H1 (cell line): ENCODE data around the gene THAP11. TPM values are rescaled to one million over a fixed set of nuclear protein-coding genes. Genes with fewer than 3 reads are reported as not detected.

Source experiments
- CTCF ChIA-PET: fragments of 300-600 bp; sonication (Branson Sonifier 250); formaldehyde crosslinking; loops from one replicate; lab custom pipeline; 2021; ENCODE audit not compliant: partially characterized antibody; lab: Charles Lee
- POLR2A ChIA-PET: fragments of 300-600 bp; sonication (Branson Sonifier 250); formaldehyde crosslinking; loops from one replicate; lab custom pipeline; 2021; ENCODE audit warnings: inconsistent platforms; ENCODE audit not compliant: partially characterized antibody; lab: Charles Lee
- DNase-seq, 2 experiments: peaks; one replicate each; pipeline versions ENCODE4 v3.0.0 to v3.0.0-alpha.2; 2010 to 2022; ENCODE audit warnings: low spot score in 2 of 2, low read depth in 1 of 2, mixed read lengths in 1 of 2
- FAIRE-seq: peaks from 2 replicates; lab custom pipeline; 2011; peaks lifted over from hg19 to GRCh38; lab: Jason Lieb, UNC
- H2AFZ ChIP-seq: 2 replicates; pipeline ENCODE4 v1.8.1; 2012; ENCODE audit warnings: low read length, inconsistent platforms
- H2AK5ac ChIP-seq: 2 replicates; pipeline ENCODE4 v1.6.1; 2013; ENCODE audit warnings: low read depth, low read length
- H2BK120ac ChIP-seq: replicated peaks from 2 replicates; pipeline ENCODE3; 2013; ENCODE audit warnings: low read depth, low read length, inconsistent platforms
- H2BK12ac ChIP-seq: 2 replicates; pipeline ENCODE4 v1.6.1; 2013; ENCODE audit warnings: low read depth, low read length
- H2BK15ac ChIP-seq: 2 replicates; pipeline ENCODE4 v1.6.1; 2013; ENCODE audit warnings: low read length
- H2BK20ac ChIP-seq: 2 replicates; pipeline ENCODE4 v1.6.1; 2013; ENCODE audit warnings: low read length
- H2BK5ac ChIP-seq: 2 replicates; pipeline ENCODE4 v1.6.1; 2013; ENCODE audit warnings: low read depth, low read length
- H3K14ac ChIP-seq: 2 replicates; pipeline ENCODE4 v1.6.1; 2013; ENCODE audit warnings: inconsistent platforms; ENCODE audit not compliant: insufficient read length
- H3K18ac ChIP-seq: 2 replicates; pipeline ENCODE4 v1.6.1; 2013; ENCODE audit warnings: low read length; ENCODE audit errors: extremely low read depth
- H3K23ac ChIP-seq: 2 replicates; pipeline ENCODE4 v1.6.1; 2013; ENCODE audit warnings: inconsistent platforms; ENCODE audit not compliant: insufficient read length
- H3K23me2 ChIP-seq: 2 replicates; pipeline ENCODE4 v1.6.1; 2013; ENCODE audit warnings: low read depth, low read length
- H3K27ac ChIP-seq: 2 replicates; pipeline ENCODE4 v1.6.1; 2011; ENCODE audit warnings: low read depth, low read length, inconsistent platforms
- H3K27me3 ChIP-seq, 4 experiments: replicated peaks in 1 of 4; 1 replicate in 1 of 4; 2 replicates in 3 of 4; pipeline versions ENCODE4 v1.6.1 to v1.8.1; 2011 to 2013; ENCODE audit warnings: low read length in 3 of 4, mild to moderate bottlenecking in 3 of 4, inconsistent platforms in 2 of 4, mixed read lengths in 2 of 4, moderate library complexity in 1 of 4; ENCODE audit not compliant: control insufficient read depth in 3 of 4, insufficient read depth in 3 of 4; ENCODE audit errors: extremely low read depth in 1 of 4
- H3K36me3 ChIP-seq, 4 experiments: 2 replicates each; pipeline versions ENCODE4 v1.6.1 to v1.8.1; 2011 to 2013; ENCODE audit warnings: mild to moderate bottlenecking in 4 of 4, low read length in 3 of 4, moderate library complexity in 2 of 4, control low read depth in 1 of 4, inconsistent platforms in 1 of 4; ENCODE audit not compliant: insufficient read depth in 4 of 4, control insufficient read depth in 2 of 4
- H3K4ac ChIP-seq: replicated peaks from 2 replicates; pipeline ENCODE3; 2013; ENCODE audit warnings: low read length, low read depth, mixed read lengths, inconsistent platforms; ENCODE audit not compliant: insufficient read length
- H3K4me1 ChIP-seq, 4 experiments: replicated peaks in 1 of 4; 1 replicate in 1 of 4; 2 replicates in 3 of 4; pipeline versions ENCODE4 v1.6.1 to v1.8.1; 2011 to 2013; ENCODE audit warnings: low read length in 3 of 4, inconsistent platforms in 2 of 4, mixed read lengths in 1 of 4; ENCODE audit not compliant: insufficient read depth in 4 of 4, control insufficient read depth in 3 of 4
- H3K4me2 ChIP-seq, 2 experiments: 2 replicates each; pipeline versions ENCODE4 v1.6.1 to v1.8.1; 2011 to 2013; ENCODE audit warnings: low read depth in 2 of 2, low read length in 2 of 2, control low read depth in 1 of 2, inconsistent platforms in 1 of 2, mild to moderate bottlenecking in 1 of 2; ENCODE audit not compliant: insufficient read depth in 1 of 2
- H3K4me3 ChIP-seq, 4 experiments: fragments of 200-600, 300-600 bp in 1 of 4; sonication (generic), shearing (Covaris generic), sonication (Bioruptor Twin) in 1 of 4; 2 replicates each; pipeline versions ENCODE4 v1.5.1 to v1.8.1; 2011 to 2016; ENCODE audit warnings: low read length in 4 of 4, low read depth in 3 of 4, control low read depth in 2 of 4, inconsistent platforms in 2 of 4, mild to moderate bottlenecking in 2 of 4, mixed read lengths in 1 of 4, moderate library complexity in 1 of 4; ENCODE audit not compliant: insufficient read depth in 2 of 4; ENCODE audit errors: extremely low read depth in 1 of 4
- H3K56ac ChIP-seq: replicated peaks from 2 replicates; pipeline ENCODE3; 2013; ENCODE audit warnings: low read depth, mild to moderate bottlenecking, mixed read lengths, low read length, inconsistent platforms; ENCODE audit not compliant: insufficient read length
- H3K79me1 ChIP-seq: 2 replicates; pipeline ENCODE4 v1.6.1; 2013; ENCODE audit warnings: low read depth, low read length, control low read depth
- H3K79me2 ChIP-seq, 2 experiments: 2 replicates each; pipeline versions ENCODE4 v1.6.1 to v1.8.1; 2012 to 2013; ENCODE audit warnings: low read length in 2 of 2, mild to moderate bottlenecking in 2 of 2, inconsistent platforms in 1 of 2; ENCODE audit not compliant: insufficient read depth in 2 of 2, control insufficient read depth in 1 of 2
- H3K9ac ChIP-seq, 4 experiments: replicated peaks in 1 of 4; 1 replicate in 1 of 4; 2 replicates in 3 of 4; pipeline versions ENCODE4 v1.6.1 to v1.8.1; 2011 to 2013; ENCODE audit warnings: low read depth in 3 of 4, low read length in 3 of 4, control low read depth in 2 of 4, mild to moderate bottlenecking in 2 of 4, moderate library complexity in 2 of 4, inconsistent platforms in 1 of 4; ENCODE audit errors: extremely low read depth in 1 of 4
- H3K9me3 ChIP-seq, 2 experiments: 2 replicates each; pipeline versions ENCODE4 v1.6.1 to v1.8.1; 2012 to 2013; ENCODE audit warnings: mild to moderate bottlenecking in 2 of 2, moderate library complexity in 2 of 2, control low read depth in 1 of 2, inconsistent platforms in 1 of 2, low read depth in 1 of 2, low read length in 1 of 2, mixed read lengths in 1 of 2; ENCODE audit not compliant: insufficient read depth in 2 of 2
- H4K20me1 ChIP-seq, 2 experiments: replicated peaks in 1 of 2; 2 replicates each; pipeline versions ENCODE3 to v1.8.1; 2011 to 2013; ENCODE audit warnings: inconsistent platforms in 2 of 2, low read length in 2 of 2, mild to moderate bottlenecking in 1 of 2; ENCODE audit not compliant: insufficient read depth in 2 of 2, control insufficient read depth in 1 of 2
- H4K5ac ChIP-seq: 2 replicates; pipeline ENCODE4 v1.6.1; 2013; ENCODE audit warnings: low read length, low read depth, mixed read lengths, inconsistent platforms; ENCODE audit not compliant: insufficient read length
- H4K8ac ChIP-seq: 2 replicates; pipeline ENCODE4 v1.8.0; 2013; ENCODE audit warnings: mild to moderate bottlenecking, moderate library complexity, low read length, inconsistent platforms; ENCODE audit not compliant: insufficient read depth; ENCODE audit errors: extremely low read depth
- H4K91ac ChIP-seq: replicated peaks from 2 replicates; pipeline ENCODE3; 2013; ENCODE audit warnings: low read length, mixed read lengths, inconsistent platforms; ENCODE audit not compliant: insufficient read length
- ASH2L ChIP-seq: fragments of 200-600, 300-600 bp; sonication (generic); IDR thresholded peaks from one replicate; pipeline ENCODE4 v1.7.1; 2017; ENCODE audit warnings: low read length
- CHD2 ChIP-seq: IDR thresholded peaks from 2 replicates; pipeline ENCODE4 v1.6.1; 2012; ENCODE audit warnings: low read length, improper control_type of control experiment
- E2F6 ChIP-seq: IDR thresholded peaks from 2 replicates; pipeline ENCODE4 v1.6.1; 2012; ENCODE audit warnings: inconsistent platforms
- JUN ChIP-seq: IDR thresholded peaks from 2 replicates; pipeline ENCODE4 v1.6.1; 2011; ENCODE audit warnings: low read depth, mild to moderate bottlenecking, improper control_type of control experiment, low read length
- WGBS, 2 experiments: shearing (Covaris generic) in 1 of 2; methylation state at CpG; one replicate each; pipeline versions ENCODE4 v1.1.6 to v1.1.7; 2013 to 2015; ENCODE audit warnings: low lambda C conversion rate in 2 of 2, mixed read lengths in 2 of 2, inconsistent platforms in 1 of 2, low coverage in 1 of 2, missing lambda C conversion rate in 1 of 2; ENCODE audit not compliant: insufficient replicate concordance in 2 of 2, insufficient coverage in 1 of 2, insufficient read length in 1 of 2; ENCODE audit errors: extremely low coverage in 1 of 2, missing lambda C conversion rate in 1 of 2; 5-methylcytosine and 5-hydroxymethylcytosine counted together
- polyA plus RNA-seq, 7 experiments: library from polyadenylated mRNA; depleted of rRNA in 3 of 7; stranded (reverse) in 5 of 7; unstranded in 2 of 7; fragments of >200 nt in 5 of 7; fragments of 200-250 nt in 2 of 7; gene quantifications; 1 replicate in 5 of 7; 2 replicates in 1 of 7; 4 replicates in 1 of 7; pipeline versions ENCODE4 v1.2.1 to v1.2.3, GENCODE V29; 2011 to 2013; ENCODE audit warnings: missing spikeins in 2 of 7, mixed read lengths in 2 of 7
- total RNA-seq: library from RNA; stranded (reverse); fragmentation: NEBNext Ultra II Directional; extraction: Animal tissue kit (Norgen Biotek cat#: 25700); gene quantifications from 2 replicates; pipeline ENCODE4 v1.2.1, GENCODE V29; 2021

The THAP11 gene
- total and polyA plus RNA-seq, 2 of the 8 experiments (the other 6 are each of a cell fraction or from before 2014, with no cell fraction given) = 50.8 to 54.8 TPM

- ChIA-PET POLR2A (interaction anchor here (0.6 to 7.0 kb wide), 2 partner anchors 17 to 49 kb away, joined by 3 to 100 read pairs; partner anchors contain the start of genes CENPT and NUTF2), CTCF (interaction anchor here (0.8 to 12.2 kb wide), 17 partner anchors 11 to 192 kb away, joined by 3 to 123 read pairs (median 6); partner anchors contain the start of genes CENPT and NUTF2)
- FAIRE-seq = no peak
- TF ChIP-seq CHD2 (no peak), ASH2L (no peak), E2F6 (peak; percentile 56; the same call in 1 of the 2 replicates), JUN (no peak)
Observed at GRCh38 chr16:67865318-67865717, 23.2 kb downstream of the THAP11 start.

More at GRCh38 chr16:67865318-67865717, 23.2 kb downstream of the THAP11 start:
- Histone ChIP-seq H3K4me3 (no peak overlapping the region), H3K79me1 (peaks cover 33% of the 10 kb centered on the region), H2BK15ac (no peak overlapping the region), H2BK20ac (no peak overlapping the region), H2AFZ (no peak overlapping the region), H2BK5ac (no peak overlapping the region), H3K79me2 (peaks cover 8 to 38% of the 10 kb centered on the region in 2 experiments), H4K20me1 (peaks cover 21 to 40% of the 10 kb centered on the region in 2 experiments), H3K4ac (no peak overlapping the region), H3K23me2 (no peaks in the 10 kb centered on the region), H2BK120ac (no peak overlapping the region), H2AK5ac (no peak overlapping the region), H2BK12ac (no peak overlapping the region), H3K18ac (no peak overlapping the region), H3K27ac (no peak overlapping the region), H3K9me3 (no peaks in the 10 kb centered on the region), H3K14ac (no peak overlapping the region), H4K8ac (no peak overlapping the region), H3K56ac (no peak overlapping the region), H3K27me3 (no peaks in the 10 kb centered on the region), H3K4me1 (peaks cover 0 to 4% (median 0%) of the 10 kb centered on the region in 4 experiments; a peak in 2 of 7 replicates), H3K23ac (no peak overlapping the region), H3K36me3 (peaks cover 14 to 54% (median 26%) of the 10 kb centered on the region in 4 experiments), H3K4me2 (no peak overlapping the region), H4K91ac (no peak overlapping the region), H3K9ac (no peak overlapping the region), H4K5ac (no peak overlapping the region)
- no peak for DNase-seq
- WGBS, 2 experiments = 94% methylated on average over 2 of the region's 2 CpGs; no CpG with 5 or more reads in 1 of the 2 experiments
